ENCODE data around the gene CLIC4.
"Not testable (repeated sequence)": the region's sequence is repeated elsewhere in the genome, so short reads cannot be mapped to it uniquely, and the experiment has no call there.

The CLIC4 gene

DNA sequence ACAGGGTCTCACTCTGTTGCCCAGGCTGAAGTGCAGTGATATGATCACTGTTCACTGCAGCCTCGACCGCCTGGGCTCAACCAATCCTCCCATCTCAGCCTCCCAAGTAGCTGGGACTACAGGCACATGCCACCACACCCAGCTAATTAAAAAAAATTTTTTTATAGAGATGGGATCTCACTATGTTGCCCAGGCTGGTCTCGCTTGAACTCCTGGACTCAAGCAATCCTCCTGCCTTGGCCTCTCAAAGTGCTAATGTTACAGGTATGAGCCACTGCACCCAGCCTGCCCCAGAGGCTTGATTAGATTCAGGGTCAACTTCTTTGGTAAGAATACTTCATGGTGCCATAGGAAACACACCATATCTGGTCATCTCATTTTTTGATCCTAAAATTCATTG is 66.2 kb downstream of the CLIC4 start:
- not testable (repeated sequence) for DNase-seq (ENCODE audit: low read depth)

DNA sequence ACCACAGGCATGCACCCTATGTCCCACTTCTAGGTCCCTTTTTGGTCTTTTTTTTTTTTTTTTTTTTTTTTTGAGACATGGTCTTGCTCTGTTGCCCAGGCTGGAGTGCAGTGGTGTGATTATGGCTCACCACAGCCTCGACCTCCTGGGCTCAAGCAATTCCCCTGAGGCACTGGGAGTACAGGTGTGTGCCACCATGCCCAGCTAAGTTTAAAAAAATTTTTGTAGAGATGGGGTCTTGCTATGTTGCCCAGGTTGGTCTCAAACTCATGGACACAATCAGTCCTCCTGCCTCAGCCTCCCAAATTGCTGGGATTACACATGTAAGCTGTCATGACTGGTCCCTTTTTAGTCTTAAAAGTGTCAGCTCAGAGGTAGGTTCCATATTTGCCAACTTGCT is 75.0 kb downstream of the CLIC4 start:
- not testable (repeated sequence) for DNase-seq (ENCODE audit: low read depth)

DNA sequence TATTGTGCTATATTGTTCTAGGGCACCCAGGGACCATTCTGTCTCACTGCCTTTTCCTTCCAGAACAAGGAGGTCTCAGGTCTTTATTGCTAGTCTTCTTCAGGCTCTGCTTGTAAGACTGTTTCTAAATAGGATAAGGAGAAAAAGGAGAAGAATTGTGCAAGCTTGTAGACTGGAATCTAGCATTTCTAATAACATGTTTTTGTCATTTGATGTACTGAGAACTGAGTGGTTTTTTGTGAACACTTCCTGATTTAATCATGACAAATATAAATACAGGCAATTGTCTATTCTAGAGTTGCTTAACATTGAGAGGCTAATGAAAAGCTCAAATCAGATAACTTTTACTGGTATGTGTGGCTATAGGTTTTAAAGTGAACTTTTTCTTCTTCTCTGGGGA is 77.6 kb downstream of the CLIC4 start:
- DNase-seq (ENCODE audit: low read depth), result no peak

DNA sequence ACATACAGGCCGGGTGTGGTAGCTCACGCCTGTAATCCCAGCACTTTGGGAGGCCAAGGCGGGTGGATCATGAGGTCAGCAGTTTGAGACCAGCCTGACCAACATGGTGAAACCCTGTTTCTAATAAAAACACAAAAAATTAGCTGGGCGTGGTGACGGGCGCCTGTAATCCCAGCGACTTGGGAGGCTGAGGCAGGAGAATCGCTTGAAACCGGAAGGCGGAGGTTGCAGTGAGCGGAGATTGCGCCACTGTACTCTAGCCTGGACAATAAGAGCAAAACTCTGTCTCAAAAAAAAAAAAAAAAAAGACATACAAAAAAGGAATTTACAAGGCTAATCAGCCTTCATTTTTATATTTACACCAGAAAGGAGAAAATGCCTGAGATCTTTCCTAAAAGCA is 78.2 kb downstream of the CLIC4 start:
- not testable (repeated sequence) for DNase-seq (ENCODE audit: low read depth)

DNA sequence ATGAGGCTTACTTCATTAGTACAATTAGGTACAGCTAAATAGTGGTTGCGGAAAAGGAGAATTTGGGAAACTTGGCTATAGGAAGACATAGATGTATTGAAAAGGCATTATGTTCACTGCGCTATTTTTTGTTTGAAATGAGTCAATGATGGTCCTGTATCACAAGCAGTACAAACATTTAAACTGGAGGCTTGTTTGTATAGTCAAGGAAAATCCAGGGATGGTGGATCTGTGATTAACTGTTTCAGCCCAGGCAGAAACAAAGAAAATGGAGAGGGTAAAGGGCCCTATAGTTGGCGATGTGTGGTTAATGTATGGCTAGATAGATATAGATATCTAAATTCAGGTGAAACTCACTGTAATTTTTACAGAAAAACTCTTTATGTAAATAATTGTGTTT is 79.9 kb downstream of the CLIC4 start:
- no peak for DNase-seq (ENCODE audit: low read depth)

DNA sequence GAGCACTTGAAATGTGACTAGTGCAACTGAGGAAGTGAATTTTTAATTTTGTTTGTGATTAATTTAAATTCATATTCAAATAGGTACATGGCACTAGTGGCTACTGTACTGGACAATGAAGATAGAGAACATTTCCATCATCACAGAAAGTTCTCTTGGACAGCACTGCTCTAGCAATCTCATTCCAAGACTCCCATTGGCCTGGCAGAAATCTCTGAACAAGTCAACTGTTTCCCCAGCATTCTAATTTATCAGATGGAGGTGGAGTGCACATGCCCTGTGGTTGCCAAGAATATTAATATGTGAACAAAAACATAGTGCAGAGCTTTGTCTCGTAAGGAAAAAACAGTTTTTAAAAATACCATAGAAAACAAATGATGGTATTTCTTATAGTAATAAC is 81.3 kb downstream of the CLIC4 start:
- DNase-seq (ENCODE audit: low read depth), result no peak

DNA sequence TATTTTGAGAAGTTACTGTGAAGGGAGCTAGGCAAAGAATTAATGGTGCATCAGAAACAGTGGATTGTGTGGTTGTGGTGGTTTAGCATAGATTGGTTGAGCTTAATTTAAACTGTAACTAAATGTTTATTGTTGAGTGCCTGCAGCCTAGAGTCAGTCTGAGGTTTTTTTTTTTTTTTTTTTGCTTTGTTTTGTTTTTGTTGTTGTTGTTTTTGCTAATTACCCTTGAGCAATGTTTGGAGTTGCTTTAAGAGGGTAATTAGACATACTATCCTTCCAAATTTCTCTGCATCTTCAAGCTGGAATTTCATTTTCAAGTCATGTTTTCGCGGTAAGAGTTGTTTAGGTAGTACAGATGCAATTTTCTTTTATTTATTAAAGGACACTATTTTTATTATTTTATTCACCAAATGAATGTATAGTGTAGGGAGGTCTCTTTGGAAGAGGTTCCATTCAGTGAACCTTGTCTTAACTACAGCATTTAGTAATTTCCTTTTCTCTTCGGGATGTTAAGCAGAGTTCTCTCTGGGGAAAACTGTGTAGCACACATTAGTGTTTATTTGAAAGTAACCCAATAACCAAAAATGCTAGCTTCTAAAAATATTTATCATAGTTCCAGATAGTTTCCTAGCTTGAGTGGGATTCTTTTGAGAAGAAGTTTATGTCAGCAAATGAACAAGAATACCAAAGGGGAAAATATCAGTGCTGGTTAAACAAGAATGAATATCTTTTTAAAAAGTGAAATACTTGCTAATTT is 82.3 kb downstream of the CLIC4 start:
- DNase-seq (ENCODE audit: low read depth), result no peak

DNA sequence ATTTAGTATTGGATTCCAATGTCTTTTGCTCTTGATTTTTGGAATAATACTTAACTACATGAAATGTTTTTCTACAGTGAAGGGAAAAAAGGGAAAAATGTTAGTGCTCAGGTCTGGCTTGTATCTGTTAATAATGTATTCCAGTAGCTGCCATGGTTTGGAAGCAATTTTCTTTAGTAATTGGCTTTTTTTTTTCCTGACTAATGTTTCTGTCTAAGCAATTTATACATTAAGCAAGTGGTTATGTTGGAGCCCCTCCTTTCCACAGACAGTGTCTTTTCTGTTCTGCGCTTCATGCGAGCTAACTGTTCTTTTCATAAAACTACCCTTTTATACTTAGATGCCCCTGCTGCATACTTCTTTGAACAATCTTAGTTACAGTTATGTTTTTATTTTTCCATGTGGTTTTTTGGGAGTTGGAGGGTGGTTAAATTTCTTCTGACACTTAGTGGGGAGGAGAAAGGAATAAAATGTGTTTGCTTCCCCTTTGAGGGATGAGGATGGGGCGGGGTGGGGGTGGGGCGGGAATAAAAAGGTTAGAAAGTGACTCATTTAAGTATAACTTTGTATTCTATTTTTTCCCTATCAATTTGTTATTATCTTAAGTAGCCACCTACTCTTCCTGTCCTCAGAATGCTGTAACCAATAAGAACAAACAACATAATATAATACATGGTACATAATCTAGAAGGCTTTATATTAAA is 83.1 kb downstream of the CLIC4 start:
- DNase-seq (ENCODE audit: low read depth), result no peak

DNA sequence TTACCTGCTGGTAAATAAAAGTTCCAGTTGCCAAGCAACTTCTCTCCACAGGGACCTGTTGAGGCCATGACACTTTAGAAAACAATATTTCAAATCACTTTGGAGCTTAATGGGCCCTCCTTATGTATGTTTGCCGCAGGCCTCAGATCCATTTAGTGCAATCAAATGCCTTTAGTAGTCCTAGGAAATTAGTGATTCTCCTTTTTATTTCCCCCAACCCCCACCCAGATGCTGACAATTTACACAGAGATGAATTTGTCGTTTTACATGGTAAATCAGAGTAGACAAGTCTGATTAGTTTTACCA is 83.6 kb downstream of the CLIC4 start:
- no peak for DNase-seq (ENCODE audit: low read depth)

DNA sequence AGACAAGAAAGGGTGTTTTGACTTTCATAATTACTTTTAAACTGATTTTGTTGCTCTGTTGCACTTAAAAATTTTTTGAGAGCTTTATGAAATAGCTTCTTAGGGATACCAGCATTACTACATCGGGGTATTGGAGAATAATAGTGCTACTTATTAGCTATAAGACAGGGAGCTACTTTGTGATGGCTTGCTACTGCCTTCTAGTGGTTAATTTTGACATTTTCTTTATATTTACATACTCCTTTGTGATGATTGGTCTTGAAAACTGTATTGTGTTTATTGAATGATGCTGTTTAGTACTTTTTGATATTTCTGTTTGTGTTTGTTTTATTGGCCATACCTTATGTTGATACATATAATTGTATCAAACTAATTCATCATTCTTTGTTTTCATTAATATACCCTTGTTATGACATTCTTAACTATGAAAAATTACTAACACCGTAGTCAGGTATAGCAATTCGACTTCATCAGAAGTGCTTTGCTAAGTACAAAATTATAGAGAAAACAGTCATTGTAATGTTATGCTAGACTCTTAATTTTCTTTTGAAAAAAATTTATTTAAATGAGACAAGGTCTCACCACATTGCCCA is 85.5 kb downstream of the CLIC4 start:
- no peak for DNase-seq (ENCODE audit: low read depth)

DNA sequence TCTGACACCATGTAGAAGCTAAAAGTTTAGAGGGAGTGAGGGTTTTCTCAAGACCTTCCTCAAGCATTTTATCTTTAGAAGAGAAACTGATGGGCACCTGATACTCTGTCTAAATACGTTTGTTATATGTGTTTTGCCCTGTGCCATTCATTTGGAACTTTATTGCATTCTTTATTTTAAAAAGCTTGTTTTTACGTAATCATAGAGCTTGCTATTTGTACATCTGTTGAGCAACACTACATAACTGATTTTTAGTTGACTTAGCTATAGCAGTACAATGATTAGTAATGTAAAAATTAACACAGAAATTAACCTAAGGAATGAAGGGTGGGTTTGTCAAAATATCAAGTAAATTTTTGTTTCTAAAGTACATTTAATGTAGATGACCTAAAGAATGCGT is 96.3 kb downstream of the CLIC4 start:
- DNase-seq (ENCODE audit: low read depth), result no peak

DNA sequence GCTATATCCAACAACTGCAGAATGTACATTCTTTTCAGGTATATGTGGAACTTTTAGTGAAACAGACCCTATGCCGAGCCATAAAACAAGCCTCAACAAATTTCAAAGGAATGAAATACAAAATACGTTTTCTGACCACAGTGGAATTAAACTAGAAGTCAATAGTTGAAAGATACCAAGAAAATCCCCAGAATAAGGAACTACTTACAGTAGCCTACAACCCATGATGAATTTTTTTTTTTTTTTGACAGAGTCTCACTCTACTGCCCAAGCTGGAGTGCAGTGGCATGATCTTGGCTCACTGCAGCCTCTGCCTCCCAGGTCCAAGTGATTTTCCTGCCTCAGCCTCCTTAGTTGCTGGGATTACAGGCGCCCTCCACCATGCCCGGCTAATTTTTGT is 101.4 kb downstream of the CLIC4 start:
- no peak for DNase-seq (ENCODE audit: low read depth)

DNA sequence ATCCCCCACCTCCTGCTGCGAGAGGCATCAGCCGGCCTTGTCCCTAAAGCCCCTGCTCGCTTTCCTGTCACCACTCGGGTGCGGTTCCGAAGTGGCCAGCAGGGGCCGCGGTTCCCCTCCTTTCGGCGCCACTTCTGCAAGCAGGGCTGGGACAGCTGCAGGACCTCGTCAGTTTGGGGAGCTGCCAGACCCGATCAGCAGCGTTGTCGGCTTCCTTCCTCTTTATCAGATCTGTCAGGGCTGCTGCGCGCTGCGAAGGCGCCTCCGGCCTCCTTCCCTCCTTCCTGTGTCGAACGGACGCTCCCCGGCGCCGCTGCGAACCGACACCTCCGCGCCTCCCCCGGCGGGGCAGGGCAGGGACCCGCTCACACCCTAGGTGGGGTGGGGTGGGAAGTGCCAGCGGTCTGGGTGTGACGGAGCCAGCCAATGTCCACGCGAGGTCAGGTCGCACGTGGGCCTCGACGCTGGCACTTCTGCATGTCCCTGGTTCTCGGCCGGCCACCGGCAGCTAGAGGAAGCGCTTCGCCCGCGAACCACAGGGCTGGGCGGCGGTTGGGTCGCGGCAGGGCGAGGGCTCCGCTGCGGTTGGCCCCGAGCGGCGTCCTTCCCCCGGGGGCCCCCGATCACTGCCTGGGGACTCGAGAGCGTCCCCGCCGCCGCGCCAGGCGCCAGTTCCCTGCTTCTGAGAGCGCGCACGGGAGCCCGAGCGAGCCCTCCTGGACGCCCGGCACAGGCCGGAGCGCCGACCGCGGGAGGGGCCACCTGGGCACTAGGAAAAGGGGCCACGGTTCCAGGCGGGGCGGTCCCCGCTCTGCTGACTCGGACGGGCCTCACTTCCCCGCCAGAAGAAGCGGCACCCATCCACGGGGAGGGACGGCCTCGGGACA is 103.0 kb downstream of the CLIC4 start:
- peak; percentile 87 for DNase-seq (ENCODE audit: low read depth)

DNA sequence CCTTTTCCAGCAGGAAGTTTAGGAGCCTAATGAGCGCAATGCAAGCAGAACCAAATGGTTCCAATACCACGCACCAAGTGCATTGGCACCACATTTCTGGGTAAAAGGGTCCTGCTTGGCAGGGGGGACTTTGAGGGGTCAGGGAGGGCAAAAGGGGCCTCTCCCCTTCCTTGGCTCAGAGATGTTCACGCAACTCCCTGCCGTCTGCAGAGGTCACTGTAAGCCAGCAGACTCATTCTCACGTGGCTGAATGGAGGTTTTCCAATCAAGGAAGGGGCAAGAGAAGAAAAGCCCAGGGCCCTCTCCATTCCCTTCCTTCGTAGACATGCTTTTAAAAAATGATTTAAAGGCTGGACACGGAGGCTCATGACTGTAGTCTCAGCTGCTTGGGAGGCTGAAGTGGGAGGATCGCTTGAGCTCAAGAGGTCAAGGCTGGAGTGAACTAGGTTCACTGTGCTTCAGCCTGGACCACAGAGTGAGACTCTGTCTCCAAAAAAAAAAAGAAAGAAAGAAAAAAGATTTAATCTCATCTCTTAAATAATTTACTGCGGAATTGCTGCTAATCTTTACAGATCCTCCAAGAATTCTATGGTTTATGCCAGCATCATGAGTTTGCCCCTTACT is 104.5 kb downstream of the CLIC4 start:
- DNase-seq (ENCODE audit: low read depth), result no peak

DNA sequence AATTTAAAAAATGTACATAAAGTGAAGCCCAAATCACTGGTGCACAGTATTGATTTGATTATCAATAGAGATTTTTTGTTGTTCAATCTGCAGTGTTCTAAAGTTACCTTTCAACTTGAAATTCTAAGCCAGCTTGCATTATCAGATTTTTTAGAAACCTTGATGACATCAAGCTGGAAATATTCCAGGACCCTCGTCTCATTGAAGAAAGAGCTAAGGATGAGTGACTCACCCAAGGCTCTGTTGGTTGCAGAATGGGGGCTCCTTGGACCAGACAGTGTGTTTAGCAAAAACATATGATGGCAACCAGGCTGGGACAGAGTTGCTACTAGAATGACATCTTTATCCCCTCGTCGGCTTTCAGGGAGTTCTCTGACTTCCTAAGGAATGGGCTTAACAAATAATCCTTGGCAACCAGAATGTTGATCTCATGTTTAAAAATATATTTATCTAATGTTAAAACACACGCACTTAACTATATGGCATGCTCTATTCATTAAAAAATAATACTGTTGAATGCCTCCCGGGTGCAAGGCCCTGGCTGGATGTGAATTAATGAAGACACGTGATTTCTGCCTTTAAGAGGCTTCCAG is 105.2 kb downstream of the CLIC4 start:
- DNase-seq (ENCODE audit: low read depth), result no peak

DNA sequence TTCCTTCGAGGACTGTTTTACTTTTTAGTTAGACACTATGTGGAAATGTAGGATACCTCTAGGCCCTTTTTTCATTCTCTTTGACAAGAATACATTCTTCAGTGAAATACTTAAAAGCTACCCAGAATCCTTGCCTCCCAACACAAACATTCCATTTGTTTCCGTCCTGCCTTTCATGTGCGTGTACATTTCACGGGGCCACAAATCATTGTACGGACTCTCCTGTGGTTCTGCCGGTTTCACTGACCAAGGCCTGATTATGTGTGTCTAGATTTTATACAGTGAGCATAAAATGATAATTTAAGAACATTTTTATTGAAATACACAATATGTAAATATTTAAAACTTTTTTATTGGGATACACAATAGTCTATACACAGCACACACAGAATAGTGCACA is 108.4 kb downstream of the CLIC4 start:
- no peak for DNase-seq (ENCODE audit: low read depth)

DNA sequence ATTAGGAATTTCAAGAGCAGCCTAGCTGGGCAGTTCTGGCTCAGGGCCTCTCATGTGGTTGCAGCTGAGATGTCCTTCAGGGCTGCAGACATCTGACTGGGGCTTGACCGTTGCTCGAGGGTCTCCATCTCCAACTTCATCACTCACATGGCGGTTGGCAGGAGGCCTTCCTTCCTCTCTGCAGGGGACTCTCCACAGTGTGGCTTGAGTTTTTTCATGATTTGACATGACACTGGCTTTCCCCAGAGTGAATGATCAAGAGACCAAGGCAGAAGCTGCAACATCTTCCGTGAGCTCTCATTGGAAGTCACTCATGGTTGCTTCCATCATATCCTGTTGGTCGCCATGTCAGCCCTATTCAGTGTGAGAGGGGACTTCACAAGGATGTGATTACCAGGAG is 110.2 kb downstream of the CLIC4 start:
- no peak for DNase-seq (ENCODE audit: low read depth)

DNA sequence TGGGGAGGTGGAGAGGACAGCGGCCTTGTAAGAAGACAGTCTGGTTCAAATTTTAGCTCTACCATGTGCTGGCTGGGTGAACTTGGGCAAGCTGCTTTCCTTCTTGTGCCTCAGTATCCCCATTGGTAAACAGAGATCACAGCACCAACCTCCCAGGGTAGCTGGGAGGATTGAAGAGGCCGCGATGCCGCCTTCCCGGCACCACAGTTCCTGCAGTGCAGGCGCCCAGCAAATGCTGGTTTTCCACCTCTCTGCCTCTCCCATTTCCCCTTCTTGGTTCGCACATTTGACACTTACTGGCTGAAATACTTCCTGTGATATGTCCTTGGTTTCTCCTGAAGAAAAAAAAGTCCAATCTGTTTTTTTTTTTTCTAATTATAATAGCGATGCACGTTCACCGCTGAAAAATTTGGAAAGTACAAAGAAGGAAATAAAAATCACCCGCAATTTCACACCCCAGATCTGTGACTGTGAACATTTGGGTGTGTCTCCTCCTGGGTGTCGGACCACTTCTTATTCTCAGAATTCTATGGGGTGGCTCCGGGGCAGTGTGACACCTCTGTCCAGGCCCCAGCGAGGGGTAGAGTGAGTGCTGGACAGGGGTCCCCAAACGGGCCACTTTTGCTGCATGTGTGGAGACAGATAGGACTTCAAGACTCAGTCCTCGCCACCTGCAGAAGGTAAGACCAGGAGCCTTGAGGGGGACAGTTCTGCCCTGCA is 111.7 kb downstream of the CLIC4 start:
- no peak for DNase-seq (ENCODE audit: low read depth)

DNA sequence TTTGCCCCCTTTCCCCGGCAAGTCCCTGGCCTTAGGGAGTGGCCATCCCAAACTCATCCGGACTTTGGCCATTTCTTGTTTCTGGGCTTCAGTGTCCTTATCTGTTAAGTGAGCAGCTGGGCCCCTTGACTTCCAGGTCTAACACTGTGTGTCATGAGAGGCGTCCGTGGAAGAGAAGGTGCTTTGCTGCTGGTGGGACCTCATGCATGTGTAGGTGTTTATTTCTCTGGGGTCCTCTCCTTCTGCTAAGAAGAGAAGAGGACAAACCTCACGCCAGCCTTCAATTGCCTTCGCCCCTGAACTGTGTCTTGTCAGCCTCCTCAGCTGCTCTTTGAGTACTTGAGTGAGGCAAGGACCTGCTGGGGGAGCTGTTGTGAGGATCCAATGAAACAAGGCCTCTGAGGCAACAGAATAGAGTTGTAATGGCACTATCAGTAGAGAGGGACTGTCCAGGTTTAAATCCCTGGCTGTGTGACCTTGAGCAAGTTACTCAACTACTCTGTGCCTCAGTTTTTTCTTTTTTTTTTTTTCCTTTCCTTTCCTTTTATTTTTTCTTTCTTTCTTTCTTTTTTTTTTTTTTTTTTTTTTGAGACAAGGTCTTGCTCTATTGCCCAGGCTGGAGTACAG is 112.4 kb downstream of the CLIC4 start:
- no peak for DNase-seq (ENCODE audit: low read depth)

DNA sequence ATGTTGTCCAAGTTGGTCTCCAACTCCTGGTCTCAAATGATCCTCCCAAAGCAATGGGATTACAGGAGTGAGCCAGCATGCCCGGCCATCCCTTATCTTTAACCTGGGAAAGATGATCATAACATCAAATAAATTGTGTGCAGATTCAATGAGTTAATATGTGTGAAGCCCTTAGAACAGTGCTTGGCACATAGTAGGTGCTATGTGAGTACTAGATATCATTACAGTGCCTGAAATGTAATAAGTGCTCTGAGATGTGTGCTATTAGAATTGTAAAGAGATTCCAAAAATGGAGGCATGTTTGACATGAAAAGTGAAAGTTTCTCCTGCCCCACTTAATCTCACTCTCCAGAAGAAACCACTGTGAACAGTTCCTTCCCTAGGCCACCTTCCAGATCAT is 113.0 kb downstream of the CLIC4 start:
- no peak for DNase-seq (ENCODE audit: low read depth)

Data from stimulated activated CD8-positive, alpha-beta memory T cell treated with anti-CD3 and anti-CD28 coated beads, Interleukin-4, amount 100 ng/mL, for 24 hours (primary cell).